Fibroblast of skin of back (primary cell): ENCODE data around the gene ARAP2.

Experiments
- DNase-seq: peaks from one replicate; pipeline ENCODE4 v3.0.0-alpha.2; 2013

The ARAP2 gene

DNA sequence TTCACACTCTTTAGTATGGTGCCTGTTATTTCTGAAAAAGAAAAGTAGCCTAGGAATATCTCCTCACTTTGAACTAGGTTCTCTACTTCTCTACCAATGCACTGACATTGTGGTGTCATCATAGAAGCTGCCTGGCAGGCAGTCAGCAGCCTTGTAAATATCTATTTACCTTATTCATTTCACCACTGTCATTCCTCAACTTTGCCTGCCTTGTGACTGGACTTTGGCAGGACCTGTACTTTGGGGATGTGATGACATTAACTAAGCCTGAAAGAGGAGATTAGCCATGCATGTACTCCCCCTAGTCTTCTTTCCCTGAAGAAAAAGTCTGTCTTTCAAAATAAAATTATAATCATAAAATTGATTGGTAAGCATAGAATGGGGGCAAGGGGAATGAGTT is 207.2 kb downstream of the ARAP2 start:
- no peak for DNase-seq

DNA sequence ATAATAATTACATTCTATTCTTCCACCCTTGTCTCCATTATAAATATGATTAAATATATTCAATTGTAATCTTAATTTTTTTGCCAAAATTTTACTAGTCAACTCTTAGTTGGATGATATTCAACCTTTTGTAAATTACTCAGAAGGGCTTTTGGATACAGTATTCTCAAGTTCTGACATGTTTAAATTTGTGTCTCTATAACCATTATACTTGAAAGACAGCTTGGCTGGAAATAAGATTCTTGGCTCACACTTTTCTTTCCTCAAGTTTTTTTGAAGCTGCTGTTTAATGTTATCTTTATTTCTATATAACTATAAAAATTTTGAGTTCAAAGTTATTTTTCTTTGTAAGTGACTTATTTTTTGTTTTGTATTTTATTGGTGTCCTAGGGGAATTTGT is 214.4 kb downstream of the ARAP2 start:
- DNase-seq = no peak

DNA sequence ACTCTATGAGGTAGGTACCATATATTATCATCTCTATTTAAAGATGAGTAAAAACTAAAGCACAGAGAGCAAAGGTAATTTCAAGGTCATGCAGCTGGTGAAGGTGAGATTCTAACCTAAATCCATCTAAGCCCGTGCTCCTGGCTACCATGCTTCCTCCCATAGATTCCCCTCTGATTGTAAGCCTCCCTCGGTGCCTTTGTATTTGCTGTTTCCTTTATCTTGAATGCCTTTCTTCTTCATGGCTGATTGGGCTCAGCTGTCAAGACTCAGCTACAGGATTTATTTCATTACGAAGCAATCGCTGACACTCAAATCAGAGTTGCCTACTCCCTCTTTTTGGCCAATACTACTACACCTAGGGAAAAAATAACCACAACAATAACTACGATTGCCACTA is 217.1 kb downstream of the ARAP2 start:
- DNase-seq = no peak

DNA sequence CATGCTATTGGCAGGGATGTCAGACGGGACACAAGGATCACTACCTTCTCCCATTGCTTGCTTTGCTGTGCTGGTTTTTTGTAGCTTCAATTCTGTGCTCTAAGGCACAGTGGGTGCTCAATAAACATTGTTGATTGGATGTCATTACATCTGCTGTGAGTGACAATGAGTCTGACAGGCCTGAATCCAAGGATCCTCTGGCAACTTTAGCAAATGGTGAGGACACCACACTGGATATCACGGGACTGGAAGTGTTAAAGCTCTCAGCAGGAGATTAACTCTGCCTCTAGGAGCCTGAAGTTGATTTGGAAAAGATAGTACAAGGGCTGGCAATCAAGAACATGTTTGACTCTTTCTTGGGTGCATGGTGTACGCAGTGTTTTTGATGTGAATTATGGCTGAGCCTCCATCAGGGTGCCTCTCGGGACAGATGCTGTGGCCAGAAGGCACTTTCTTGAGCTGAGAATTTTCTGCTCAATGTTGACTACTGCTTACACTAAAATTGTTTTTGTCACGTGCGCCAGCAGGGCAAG is 217.9 kb downstream of the ARAP2 start:
- DNase-seq = no peak

DNA sequence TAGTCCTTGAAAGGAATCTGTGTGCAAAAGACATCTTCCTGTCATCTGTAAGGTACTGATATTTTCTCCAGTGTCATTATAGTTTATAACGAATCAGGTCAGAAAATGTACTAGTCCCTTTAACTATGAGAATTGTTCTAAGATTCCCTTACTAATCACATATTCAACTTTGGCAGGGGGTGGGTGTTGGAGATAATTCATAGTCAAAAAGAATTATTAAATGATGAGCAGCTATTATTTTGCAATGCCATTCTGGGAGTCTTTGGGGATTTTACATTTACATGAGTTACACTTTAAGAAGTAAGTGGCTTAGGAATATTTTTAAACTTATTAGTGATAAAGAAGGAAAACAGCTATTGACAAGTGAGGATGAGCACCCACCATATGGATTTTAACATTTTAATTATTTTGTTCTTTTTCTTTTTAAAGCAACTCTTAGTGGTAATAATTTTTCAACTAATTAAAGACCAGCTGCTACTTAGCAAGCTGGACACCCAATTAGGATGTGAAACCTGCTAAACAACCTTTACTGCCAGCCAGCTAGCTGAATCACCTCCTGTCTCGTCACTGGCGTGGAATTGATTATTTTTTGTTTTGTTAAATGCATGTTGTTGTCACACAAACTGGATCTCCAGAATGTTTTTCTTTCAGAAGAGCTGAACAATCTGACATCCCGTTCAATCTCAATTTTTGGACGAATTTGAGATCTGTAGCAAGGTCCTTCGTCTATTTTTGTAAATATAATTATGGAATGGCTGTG is 219.2 kb downstream of the ARAP2 start:
- no peak for DNase-seq

DNA sequence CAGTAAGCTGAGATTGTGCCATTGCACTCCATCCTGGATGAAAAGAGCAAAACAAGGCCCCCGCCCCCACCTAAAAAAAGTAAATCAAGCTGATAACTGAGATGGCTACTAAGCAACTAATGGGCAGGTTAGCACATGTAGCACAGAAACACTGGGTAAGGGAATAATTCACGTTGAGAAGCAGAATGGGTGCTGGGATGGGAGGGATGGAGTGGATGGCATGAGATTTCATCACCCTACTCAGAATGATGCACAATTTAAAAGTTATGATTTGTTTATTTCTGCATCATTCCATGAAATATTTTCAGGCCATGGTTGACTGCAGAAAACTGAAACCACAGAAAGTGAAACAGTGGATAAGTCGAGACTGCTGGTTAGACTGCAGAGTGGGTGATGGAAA is 224.0 kb downstream of the ARAP2 start:
- DNase-seq = no peak
